Adrenal gland (tissue), 12 donors: ENCODE measurements around the gene ECSCR. TPM values are rescaled to one million over a fixed set of nuclear protein-coding genes. Genes with fewer than 3 reads are reported as not detected.
"Not testable (repeated sequence)": the region's sequence is repeated elsewhere in the genome, so short reads cannot be mapped to it uniquely, and the experiment has no call there.

Source experiments
- DNase-seq, 7 donors: peaks; one replicate each; pipeline ENCODE4 v3.0.0-alpha.2; 2019 to 2020
- H3K27ac ChIP-seq, 5 donors: fragments of 200-600 bp; sonication (generic) in 4 of 5; 1 replicate in 3 of 5; 2 replicates in 2 of 5; pipeline versions ENCODE4 v1.5.1 to v1.8.0; 2016 to 2020; ENCODE audit warnings: mild to moderate bottlenecking in 1 of 5
- H3K27me3 ChIP-seq: fragments of 200-600 bp; 2 replicates; pipeline ENCODE4 v1.8.0; 2021
- H3K36me3 ChIP-seq, 2 donors: fragments of 200-600 bp; replicated peaks in 1 of 2; 1 replicate in 1 of 2; 2 replicates in 1 of 2; pipeline versions ENCODE4 v1.5.1 to v1.8.0; 2018 to 2022
- H3K4me1 ChIP-seq, 2 donors: fragments of 200-600 bp; replicated peaks in 1 of 2; 1 replicate in 1 of 2; 2 replicates in 1 of 2; pipeline versions ENCODE4 v1.5.1 to v1.8.0; 2018 to 2021
- H3K4me3 ChIP-seq, 4 donors: fragments of 200-600 bp; sonication (generic) in 3 of 4; one replicate each; pipeline ENCODE4 v1.5.1; 2016 to 2018
- H3K9me3 ChIP-seq, 3 donors: fragments of 200-600 bp; sonication (generic) in 1 of 3; replicated peaks in 1 of 3; 1 replicate in 2 of 3; 2 replicates in 1 of 3; pipeline versions ENCODE4 v1.5.1 to v1.8.0; 2016 to 2021
- CTCF ChIP-seq, 6 experiments: fragments of 450-650 bp in 4 of 6; fragments of 200-600 bp in 2 of 6; sonication (generic) in 1 of 6; IDR thresholded peaks; 1 replicate in 5 of 6; 2 replicates in 1 of 6; pipeline versions ENCODE4 v1.5.1 to v1.8.0; 2016 to 2021; ENCODE audit warnings: antibody characterized with exemption in 6 of 6, mild to moderate bottlenecking in 2 of 6, moderate library complexity in 1 of 6
- POLR2A ChIP-seq, 2 donors: fragments of 450-650 bp; IDR thresholded peaks; one replicate each; pipeline ENCODE4 v1.6.1; 2017; ENCODE audit warnings: antibody characterized with exemption in 2 of 2, mild to moderate bottlenecking in 2 of 2, moderate library complexity in 1 of 2
- WGBS, 4 donors: extraction: QIAGEN DNeasy Blood & Tissue Kit in 2 of 4; methylation state at CpG; one replicate each; pipeline versions ENCODE4 v1.1.5 to v1.1.7; 2013 to 2017; 5-methylcytosine and 5-hydroxymethylcytosine counted together
- intact Hi-C, 2 donors: fragments of 100-400 bp; cut with DNase I; formaldehyde crosslinking; loops; one replicate each; pipeline versions ENCODE4 v1.14.1 to v1.15.0; 2022 to 2023
- polyA plus RNA-seq, 3 donors: library from polyadenylated mRNA; stranded (reverse); fragments of 200-250 nt in 2 of 3; fragments of 350-450 nt in 1 of 3; fragmentation: Illumina TruSeq in 1 of 3; extraction: RNeasy Lipid Tissue Mini Kit (QIAGEN cat#74804) in 1 of 3; gene quantifications; one replicate each; pipeline ENCODE4 v1.2.3, GENCODE V29; 2013 to 2014
- total RNA-seq, 9 donors: library from RNA; depleted of rRNA in 4 of 9; stranded (reverse); fragments of >200 nt in 4 of 9; fragments of 120-200 nt in 1 of 9; fragmentation: NEBNext Ultra II Directional in 1 of 9; extraction: Animal tissue kit (Norgen Biotek cat#: 25700) in 1 of 9; gene quantifications; one replicate each; pipeline versions ENCODE4 v1.1.0 to v1.2.4, GENCODE V29; 2013 to 2023
- donor health status: healthy with polysubstance abuse.
- donor health status: Bipolar disorder and iron deficiency.
- donor health status: DM: yes; HTN: yes; CAD: no.
- donor health status: DM: no; HTN: no; CAD: no.
- donor health status: DM: no; HTN: no; CAD: no.
- donor health status: DM: yes; HTN: yes; CAD: no.

ECSCR gene
- total and polyA plus RNA-seq, 12 donors, result 4.6 to 24.8 (median 11.5) TPM

DNA sequence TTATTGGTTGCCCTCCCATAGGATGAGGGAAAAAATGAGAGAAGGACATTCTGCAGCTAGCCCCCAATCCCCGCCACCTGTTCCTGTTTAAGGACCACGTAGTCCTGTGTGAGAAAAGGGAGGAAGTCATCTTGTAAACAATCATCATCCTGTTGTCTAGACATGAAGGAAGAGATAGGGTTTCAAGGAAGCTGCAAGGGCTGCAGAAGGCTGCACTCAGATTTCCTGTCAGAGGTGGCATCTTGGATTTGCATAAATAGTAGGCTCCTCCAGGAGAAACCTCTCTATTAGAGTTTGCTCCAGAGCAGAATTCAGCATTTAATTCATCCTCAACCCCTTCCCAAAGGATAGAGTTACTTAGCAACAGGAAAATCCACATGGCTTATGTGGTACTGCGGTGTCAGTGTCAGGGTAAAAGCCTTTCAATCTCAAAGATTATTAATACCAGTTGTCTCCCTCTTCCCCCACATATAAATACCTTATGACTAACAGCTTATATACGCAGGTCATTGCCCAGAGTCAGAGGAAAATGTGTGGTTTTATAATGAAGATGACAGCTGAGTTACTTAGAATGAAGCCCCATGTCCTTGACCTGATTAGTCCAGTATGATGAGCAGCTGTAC lies 18.6 kb downstream of the ECSCR start:
- DNase-seq, result no peak
- intact Hi-C loops, result no loop called here
- TF ChIP-seq CTCF (IDR thresholded peaks at IDR 0.05) (no peak), POLR2A (IDR thresholded peaks at IDR 0.05) (no peak)
- H3K27ac ChIP-seq, result no peak overlapping the region
- 51 to 64% (median 59%) methylated on average over 4 of the region's 4 CpGs for WGBS, 4 donors
- H3K4me3 ChIP-seq, result no peak overlapping the region
- H3K36me3 ChIP-seq, result no peaks in the 10 kb centered on the region
- H3K9me3 ChIP-seq, result no peaks in the 10 kb centered on the region
- H3K4me1 ChIP-seq, result peaks cover 0 to 16% of the 10 kb centered on the region in 2 donors
- no peaks in the 10 kb centered on the region for H3K27me3 ChIP-seq

- H3K4me3 ChIP-seq, H3K27me3 ChIP-seq, H3K9me3 ChIP-seq, intact Hi-C loops, H3K36me3 ChIP-seq, H3K27ac ChIP-seq: not testable (repeated sequence)
- peaks cover 0 to 22% of the 10 kb centered on the region in 2 donors for H3K4me1 ChIP-seq
- DNase-seq, result peak in 1 of 7 donors; percentile 53
- WGBS, 4 donors, result 94 to 97% (median 95%) methylated on average over 17 of the region's 17 CpGs
Observed at GRCh38 chr5:139440416-139440815, 22.1 kb downstream of the ECSCR start.

- Histone ChIP-seq H3K27ac (peak within 1 kb of the TSS; percentile 71 to 96 (median 90)), H3K36me3 (no peaks in the 10 kb centered on the region)
- WGBS, 4 donors, result 3 to 6% (median 5%) methylated on average over 29 to 49 of the region's 49 CpGs
Observed at GRCh38 chr5:139439013-139439903, 23.3 kb downstream of the ECSCR start, which contains the start of gene DNAJC18. DNAJC18 (minus strand) TSS chr5:139439525; CDS start chr5:139439445, 80 bp downstream.

GRCh38 chr5:139438707-139439012 lies 23.9 kb downstream of the ECSCR start:
- H3K4me1 ChIP-seq, result peaks cover 0 to 15% of the 10 kb centered on the region in 2 donors
- H3K27me3 ChIP-seq, result no peaks in the 10 kb centered on the region
- peak overlapping the region in 2 of 5 donors; percentile 93 to 96 for H3K27ac ChIP-seq
- H3K9me3 ChIP-seq, result no peaks in the 10 kb centered on the region
- WGBS, 4 donors, result 18 to 23% (median 20%) methylated on average over 8 of the region's 8 CpGs
- peak overlapping the region in 2 of 4 donors; percentile 69 to 79 for H3K4me3 ChIP-seq
- no peaks in the 10 kb centered on the region for H3K36me3 ChIP-seq
- intact Hi-C loops, result no loop called here
- no peak for TF ChIP-seq POLR2A (IDR thresholded peaks at IDR 0.05)
- DNase-seq, result no peak

More at GRCh38 chr5:139439013-139439903, 23.3 kb downstream of the ECSCR start, which contains the start of gene DNAJC18:
- H3K4me3 ChIP-seq, result peak within 1 kb of the TSS; percentile 41 to 99 (median 74)
- TF ChIP-seq CTCF (IDR thresholded peaks at IDR 0.05), result no peak
- TF ChIP-seq POLR2A (IDR thresholded peaks at IDR 0.05), result peak in 1 of 2 donors; percentile 76
- no peaks in the 10 kb centered on the region for H3K9me3 ChIP-seq
- peaks cover 0 to 21% of the 10 kb centered on the region in 2 donors for H3K4me1 ChIP-seq
- DNase-seq, result peak; percentile 93 to 97 (median 96)
- no peaks in the 10 kb centered on the region for H3K27me3 ChIP-seq
- intact Hi-C loops, result no loop called here

- intact Hi-C loops, result no loop called here
- TF ChIP-seq CTCF (IDR thresholded peaks at IDR 0.05), result no peak
- no peak for TF ChIP-seq POLR2A (IDR thresholded peaks at IDR 0.05)
- no peaks in the 10 kb centered on the region for H3K36me3 ChIP-seq
- no peak overlapping the region for H3K27ac ChIP-seq
- H3K4me3 ChIP-seq, result no peak overlapping the region
- peak in 1 of 7 donors; percentile 44 for DNase-seq
- no peaks in the 10 kb centered on the region for H3K9me3 ChIP-seq
- no peaks in the 10 kb centered on the region for H3K27me3 ChIP-seq
- peaks cover 0 to 14% of the 10 kb centered on the region in 2 donors for H3K4me1 ChIP-seq
- 96% methylated on average over 3 of the region's 3 CpGs for WGBS, 4 donors
Observed at GRCh38 chr5:139435676-139436075, 26.9 kb downstream of the ECSCR start.
